ENCODE measurements around the gene UBE2V1.
A peak's percentile ranks its signal among the peaks of the same experiment; 100 is the strongest.
"Not testable (repeated sequence)": the region's sequence is repeated elsewhere in the genome, so short reads cannot be mapped to it uniquely, and the experiment has no call there.

Gene UBE2V1

GRCh38 chr20:50136822-50137599 is 24.1 kb upstream of the UBE2V1 start:
- no peak for DNase-seq

- DNase-seq, result not testable (repeated sequence)
Observed at GRCh38 chr20:50135157-50135556, 22.2 kb upstream of the UBE2V1 start.

DNA sequence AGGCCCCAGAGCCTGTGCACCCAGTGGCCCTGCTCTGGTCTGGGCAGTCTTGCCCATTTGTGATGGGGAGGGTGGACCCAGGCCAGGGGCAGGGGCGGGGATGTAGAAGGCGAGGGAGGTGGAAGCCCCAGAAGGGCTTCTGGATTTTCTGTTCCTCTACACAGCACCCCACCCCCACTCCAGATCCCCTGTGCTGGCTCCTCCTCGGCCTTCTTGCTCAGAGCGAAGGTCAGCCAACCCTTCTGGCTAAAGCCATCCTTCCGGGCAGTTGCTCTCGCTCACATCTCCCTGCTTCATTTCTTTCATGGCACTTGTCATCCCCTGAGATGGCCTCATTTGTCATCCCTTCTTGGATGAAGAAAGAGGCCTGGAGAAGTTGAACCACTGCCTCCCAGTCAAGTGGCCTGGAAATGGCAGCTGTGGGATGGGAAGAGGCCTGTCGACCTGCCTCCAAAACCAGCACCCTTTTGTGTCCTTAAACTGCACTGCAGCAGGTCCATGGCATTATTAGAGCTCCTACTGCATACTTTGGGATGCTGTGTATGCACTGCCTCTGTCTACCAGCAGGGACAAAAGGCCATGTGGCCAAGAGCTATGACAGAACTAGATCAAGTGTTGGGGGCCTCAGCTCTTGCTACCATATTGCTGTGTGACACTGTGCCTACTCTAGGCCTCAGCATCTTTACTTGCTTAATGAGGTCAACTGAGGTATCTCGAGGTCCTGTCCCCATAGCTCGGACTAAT is 20.7 kb upstream of the UBE2V1 start:
- no peak for DNase-seq

DNA sequence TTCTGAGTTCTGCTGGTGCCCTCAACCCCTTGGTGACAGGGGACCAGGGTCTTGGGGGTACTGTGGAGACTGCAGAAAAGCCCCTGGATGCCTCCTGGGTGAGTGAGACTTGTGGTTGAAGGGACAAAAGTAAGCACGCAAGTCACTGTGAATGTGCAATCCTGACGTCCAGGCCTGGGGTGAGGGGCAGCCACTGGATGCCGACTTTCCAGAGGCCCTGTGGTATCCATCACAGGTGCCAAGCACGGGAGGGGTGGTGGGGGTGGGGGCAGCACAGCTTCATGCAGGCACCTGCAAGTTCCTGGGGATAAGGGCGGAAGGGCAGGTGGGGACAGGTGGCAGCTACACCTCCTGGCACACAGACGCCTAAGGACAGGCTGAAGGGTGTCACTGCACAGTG is 20.1 kb upstream of the UBE2V1 start:
- peak; percentile 18 for DNase-seq

- no peak for DNase-seq
Observed at GRCh38 chr20:50130995-50131394, 18.0 kb upstream of the UBE2V1 start.

GRCh38 chr20:50130356-50130723 is 17.4 kb upstream of the UBE2V1 start:
- DNase-seq, result no peak

DNA sequence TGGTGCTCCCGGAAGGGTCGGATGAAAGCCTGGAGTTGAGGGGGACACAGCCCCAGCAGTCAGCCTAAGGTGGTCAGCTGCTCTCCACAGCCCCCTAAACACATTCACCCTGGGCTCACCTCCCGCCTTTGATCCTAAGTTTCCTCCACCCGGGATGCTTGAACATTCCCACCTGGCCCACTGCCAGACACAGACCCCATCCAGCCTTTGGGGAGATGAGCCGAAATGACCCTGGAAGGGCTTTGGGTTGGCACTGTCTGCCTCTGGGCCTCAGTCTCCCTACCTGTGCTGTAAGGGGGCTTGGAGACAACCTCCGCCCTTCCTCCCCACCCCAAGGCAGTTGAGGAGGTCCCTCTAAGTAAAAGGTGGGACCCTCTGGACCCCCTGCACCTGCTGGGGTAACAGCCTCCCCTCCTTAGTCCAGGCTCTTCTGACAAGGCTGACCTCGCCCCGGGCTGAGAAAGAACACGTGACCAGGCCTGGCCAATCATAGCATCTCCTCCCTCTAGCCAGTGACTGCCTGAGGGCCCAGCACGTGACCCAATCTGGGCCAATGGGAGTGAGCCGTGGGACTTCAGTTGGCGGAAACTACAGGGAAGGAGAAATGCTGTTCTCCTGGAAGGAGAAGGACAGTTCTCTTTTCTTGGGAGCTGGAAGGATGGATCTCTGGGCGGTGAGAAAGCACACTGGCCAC is 16.9 kb upstream of the UBE2V1 start:
- no peak for DNase-seq

- no peak for DNase-seq
Observed at GRCh38 chr20:50128520-50128905, 15.6 kb upstream of the UBE2V1 start.

GRCh38 chr20:50127587-50128519 is 14.9 kb upstream of the UBE2V1 start:
- DNase-seq, result no peak

DNA sequence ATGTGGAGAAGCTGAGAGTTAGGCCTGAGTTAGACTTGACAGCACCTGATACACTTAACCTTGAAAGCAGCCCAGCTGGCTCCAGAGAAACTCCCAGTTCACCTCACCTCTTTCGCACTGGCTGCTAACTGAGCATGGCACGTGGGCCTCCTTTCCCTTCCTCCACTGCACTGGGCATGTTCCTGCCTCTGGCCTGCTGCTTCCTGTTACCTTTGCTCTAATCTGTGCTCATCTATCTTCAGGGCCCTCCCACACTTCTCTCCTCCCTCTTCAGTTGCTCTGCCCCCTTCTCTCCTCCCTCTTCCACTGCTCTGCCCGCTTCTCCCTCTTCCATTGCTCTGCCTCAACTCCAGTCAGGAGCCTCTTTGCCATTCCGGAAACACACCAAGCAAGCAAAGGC is 13.7 kb upstream of the UBE2V1 start:
- no peak for DNase-seq

DNA sequence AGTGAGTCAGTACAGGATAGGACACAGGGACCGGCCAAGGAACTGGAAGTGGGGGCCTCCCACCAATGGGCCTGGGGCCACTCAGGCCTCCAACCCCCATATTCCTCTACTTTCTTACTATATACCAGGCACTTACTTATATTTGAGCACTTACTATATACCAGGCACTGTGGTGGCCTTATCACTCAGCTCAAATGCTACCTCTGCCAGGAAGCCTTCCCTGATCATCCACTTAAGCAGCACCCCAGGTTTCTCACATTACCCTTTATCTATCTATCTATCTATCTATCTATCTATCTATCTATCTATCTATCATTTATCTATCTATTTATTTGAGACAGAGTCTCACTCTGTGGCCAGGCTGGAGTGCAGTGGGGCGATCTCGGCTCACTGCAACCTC is 12.3 kb upstream of the UBE2V1 start:
- DNase-seq, result no peak

DNA sequence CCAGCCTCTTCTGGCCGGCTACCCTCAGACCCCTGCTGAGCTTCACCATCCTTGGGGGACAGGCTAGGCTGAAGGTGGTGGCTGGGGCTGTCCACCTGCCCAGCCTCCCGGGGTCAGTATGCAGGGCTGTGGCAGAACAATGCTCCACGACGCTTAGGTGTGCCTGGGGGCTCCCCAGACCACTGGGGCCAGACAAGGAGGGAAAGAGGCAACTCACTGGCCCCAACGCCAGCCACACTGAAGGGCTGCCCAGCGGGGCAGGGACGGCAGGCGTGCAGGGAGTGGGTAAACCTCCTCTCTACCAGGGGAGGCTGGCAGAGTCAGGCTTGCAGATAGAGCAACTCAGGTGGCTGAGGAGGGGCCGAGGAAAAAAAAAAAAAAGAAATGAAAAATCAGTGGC is 11.5 kb upstream of the UBE2V1 start:
- no peak for DNase-seq

DNA sequence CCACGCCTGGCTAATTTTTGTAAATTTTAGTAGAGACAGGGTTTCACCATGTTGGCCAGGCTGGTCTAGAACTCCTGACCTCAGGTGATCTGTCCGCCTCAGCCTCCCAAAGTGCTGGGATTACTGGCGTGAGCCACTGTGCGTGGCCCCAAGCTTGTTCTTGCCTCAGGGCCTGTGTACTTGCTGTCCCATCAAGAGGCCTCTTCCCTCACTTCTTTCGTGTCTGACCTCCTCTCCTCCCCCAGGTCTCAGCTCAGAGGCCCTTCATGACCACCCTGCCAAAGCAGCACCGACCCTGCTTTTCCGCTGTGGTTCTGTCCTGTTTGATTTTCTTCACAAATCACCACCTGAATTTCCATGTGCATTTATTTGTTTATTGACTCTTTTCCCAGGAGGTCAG is 10.5 kb upstream of the UBE2V1 start:
- no peak for DNase-seq

DNA sequence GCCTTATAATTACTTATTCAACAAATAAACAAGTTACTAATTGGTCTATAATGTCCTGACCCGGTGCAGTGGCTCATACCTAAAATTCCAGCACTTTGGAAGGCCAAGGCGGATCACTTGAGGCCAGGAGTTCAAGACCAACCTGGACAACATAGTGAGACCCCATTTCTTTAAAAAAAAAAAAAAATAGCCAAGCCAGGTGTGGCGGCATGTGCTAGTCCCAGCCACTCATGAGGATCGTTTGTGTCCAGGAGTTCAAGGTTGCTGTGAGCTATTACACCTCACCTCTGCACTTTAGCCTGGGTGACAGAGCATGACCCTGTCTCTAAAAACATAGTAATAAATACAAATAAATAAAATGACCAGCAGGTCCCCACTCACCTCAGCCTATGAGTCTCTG is 9.8 kb upstream of the UBE2V1 start:
- no peak for DNase-seq

GRCh38 chr20:50121858-50122271 is 8.9 kb upstream of the UBE2V1 start:
- DNase-seq, result no peak

DNA sequence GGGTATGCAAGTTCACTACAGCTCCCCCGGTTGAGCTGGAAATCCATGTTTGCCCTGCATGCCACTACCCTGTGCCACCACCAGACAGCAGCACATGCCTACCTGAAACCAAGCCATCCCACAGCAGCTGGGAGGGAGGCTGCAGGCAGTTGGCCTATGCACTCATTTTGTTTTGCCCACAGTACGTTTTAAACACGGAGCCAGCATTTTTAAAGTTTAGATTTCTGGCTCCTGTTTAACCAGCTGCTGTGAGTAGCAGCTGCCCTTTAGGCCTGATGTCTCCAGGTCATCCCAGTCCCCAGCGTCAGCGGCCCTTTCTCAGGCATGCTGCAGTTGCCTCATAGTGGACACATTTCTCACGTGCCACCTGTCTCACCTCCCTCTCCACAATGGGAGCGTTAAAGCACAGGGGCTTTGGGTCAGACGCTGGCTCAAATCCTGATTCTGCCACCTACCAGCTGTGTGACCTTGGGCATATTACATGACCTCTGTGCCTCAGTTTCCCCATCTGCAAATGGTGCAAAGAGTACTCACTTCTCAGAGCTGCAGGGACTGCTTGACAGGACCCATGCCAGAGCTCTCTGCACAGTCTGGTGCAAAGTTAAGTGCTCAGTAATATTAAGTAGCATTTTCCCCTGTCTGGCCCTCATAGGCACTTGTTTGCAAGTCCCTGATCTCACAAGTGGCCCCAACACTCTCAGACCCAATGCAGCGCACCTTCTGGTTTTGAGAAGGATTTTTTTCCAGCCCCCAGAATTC is 8.2 kb upstream of the UBE2V1 start:
- peak; percentile 55 for DNase-seq

- DNase-seq, result no peak
Observed at GRCh38 chr20:50118203-50118602, 5.3 kb upstream of the UBE2V1 start.

DNA sequence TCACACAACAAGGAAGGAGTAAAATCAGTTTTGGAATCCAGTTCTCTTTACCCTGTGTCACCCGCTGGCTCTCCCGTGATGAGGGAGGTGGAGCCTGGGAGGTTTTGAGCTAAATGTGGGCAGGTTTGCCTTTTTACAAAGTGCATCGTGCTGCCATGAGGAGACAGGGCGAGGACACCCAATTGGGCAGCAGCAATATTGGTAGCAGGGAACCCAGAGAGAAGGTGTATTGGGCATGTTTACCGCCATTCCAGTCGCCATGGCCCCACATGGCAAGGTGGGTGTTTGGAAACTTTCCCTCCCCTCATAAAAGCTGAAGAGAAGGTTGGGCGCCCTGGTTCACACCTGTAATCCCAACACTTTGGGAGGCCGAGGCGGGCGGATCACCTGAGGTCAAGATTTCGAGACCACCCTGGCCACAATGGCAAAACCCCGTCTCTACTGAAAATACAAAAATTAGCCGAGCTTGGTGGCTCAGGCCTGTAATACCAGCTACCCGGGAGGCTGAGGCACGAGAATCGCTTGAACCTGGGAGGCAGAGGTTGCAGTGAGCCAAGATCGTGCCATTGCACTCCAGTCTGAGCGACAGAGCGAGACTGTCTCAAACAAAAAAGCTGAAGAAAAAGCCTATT is 3.5 kb upstream of the UBE2V1 start:
- DNase-seq, result no peak

GRCh38 chr20:50115591-50116367 is 2.8 kb upstream of the UBE2V1 start:
- peak; percentile 95 for DNase-seq

DNA sequence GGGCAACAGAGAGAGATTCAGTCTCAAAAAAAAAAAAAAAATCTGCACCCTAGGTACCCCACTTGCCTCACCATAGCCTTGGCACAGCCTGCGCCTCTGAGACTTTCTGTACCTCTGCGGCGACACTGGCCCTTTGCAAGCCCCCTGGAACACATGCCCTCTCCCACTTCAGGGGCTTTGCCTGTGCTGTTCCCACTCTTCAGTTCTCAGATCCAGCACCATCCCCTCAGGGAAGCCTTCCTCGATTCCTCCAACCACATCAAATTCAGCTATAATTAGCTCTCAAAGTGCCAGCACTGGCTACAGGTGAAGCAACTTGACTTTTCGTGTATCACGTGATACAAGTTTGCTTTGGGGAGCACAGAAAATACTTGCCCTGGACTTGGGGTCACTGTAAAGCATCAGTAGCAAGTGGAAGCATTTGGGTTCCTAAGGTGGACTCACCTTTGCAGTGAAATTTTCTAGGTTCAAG is 2.1 kb upstream of the UBE2V1 start:
- no peak for DNase-seq

Data from NCI-H1105 treated with DMSO at 0.1 percent for 48 hours (cell line).